H9 (cell line): ENCODE data around the gene RBM25. TPM values are rescaled to one million over a fixed set of nuclear protein-coding genes. Genes with fewer than 3 reads are reported as not detected.
"Not testable (repeated sequence)": the region's sequence is repeated elsewhere in the genome, so short reads cannot be mapped to it uniquely, and the experiment has no call there.

Source experiments
- DNase-seq: peaks from one replicate; pipeline ENCODE4 v3.0.0-alpha.2; 2017
- H2AFZ ChIP-seq: one replicate; pipeline ENCODE4 v1.6.1; 2013; ENCODE audit warnings: mild to moderate bottlenecking, low read length, control low read depth, moderate library complexity
- H2AK5ac ChIP-seq: 2 replicates; pipeline ENCODE4 v1.6.1; 2013; ENCODE audit warnings: low read length, control low read depth, mixed read lengths; ENCODE audit not compliant: insufficient read length
- H2BK120ac ChIP-seq: one replicate; pipeline ENCODE4 v1.6.1; 2013; ENCODE audit warnings: low read depth, mild to moderate bottlenecking, low read length, control low read depth, inconsistent platforms; ENCODE audit not compliant: poor library complexity, severe bottlenecking
- H2BK12ac ChIP-seq: 2 replicates; pipeline ENCODE4 v1.6.1; 2013; ENCODE audit warnings: low read length, control low read depth, mixed read lengths, low read depth; ENCODE audit not compliant: insufficient read length
- H2BK15ac ChIP-seq: 2 replicates; pipeline ENCODE4 v1.6.1; 2013; ENCODE audit warnings: low read depth, low read length, control low read depth
- H2BK20ac ChIP-seq: one replicate; pipeline ENCODE4 v1.6.1; 2013; ENCODE audit warnings: low read depth, mild to moderate bottlenecking, low read length, control low read depth, inconsistent platforms; ENCODE audit not compliant: poor library complexity, severe bottlenecking
- H2BK5ac ChIP-seq: 2 replicates; pipeline ENCODE4 v1.6.1; 2013; ENCODE audit warnings: low read length, control low read depth, mixed read lengths; ENCODE audit not compliant: insufficient read length
- H3K14ac ChIP-seq: 2 replicates; pipeline ENCODE4 v1.6.1; 2013; ENCODE audit warnings: low read length, control low read depth; ENCODE audit not compliant: insufficient read depth
- H3K18ac ChIP-seq: 2 replicates; pipeline ENCODE4 v1.6.1; 2013; ENCODE audit warnings: low read depth, mild to moderate bottlenecking, mixed read lengths, low read length, control low read depth; ENCODE audit not compliant: insufficient read length
- H3K23ac ChIP-seq: 2 replicates; pipeline ENCODE4 v1.6.1; 2013; ENCODE audit warnings: low read length, control low read depth, mixed read lengths, low read depth; ENCODE audit not compliant: insufficient read length
- H3K23me2 ChIP-seq: 2 replicates; pipeline ENCODE4 v1.6.1; 2013; ENCODE audit warnings: low read depth, mild to moderate bottlenecking, mixed read lengths, low read length, control low read depth; ENCODE audit not compliant: insufficient read length, poor library complexity, severe bottlenecking
- H3K27ac ChIP-seq: 2 replicates; pipeline ENCODE4 v1.5.1; 2013; ENCODE audit warnings: low read length, control low read depth, mixed read lengths, low read depth; ENCODE audit not compliant: insufficient read length
- H3K27me3 ChIP-seq: 2 replicates; pipeline ENCODE4 v1.6.1; 2013; ENCODE audit warnings: low read length, control low read depth, inconsistent platforms; ENCODE audit not compliant: insufficient read depth
- H3K4ac ChIP-seq: 2 replicates; pipeline ENCODE4 v1.6.1; 2013; ENCODE audit warnings: low read depth, mild to moderate bottlenecking, control low read depth, inconsistent platforms, low read length, moderate library complexity
- H3K4me1 ChIP-seq: 2 replicates; pipeline ENCODE4 v1.6.1; 2013; ENCODE audit warnings: low read length, control low read depth, inconsistent platforms; ENCODE audit not compliant: insufficient read depth
- H3K4me2 ChIP-seq: 2 replicates; pipeline ENCODE4 v1.6.1; 2013; ENCODE audit warnings: low read length, control low read depth, mixed read lengths; ENCODE audit not compliant: insufficient read length, insufficient read depth
- H3K56ac ChIP-seq: 2 replicates; pipeline ENCODE4 v1.6.1; 2013; ENCODE audit warnings: low read depth, mild to moderate bottlenecking, mixed read lengths, low read length, control low read depth; ENCODE audit not compliant: insufficient read length
- H3K79me1 ChIP-seq: 2 replicates; pipeline ENCODE4 v1.6.1; 2013; ENCODE audit warnings: low read depth, mild to moderate bottlenecking, moderate library complexity, low read length, control low read depth, inconsistent platforms; ENCODE audit not compliant: insufficient read depth, poor library complexity, severe bottlenecking
- H3K79me2 ChIP-seq: 2 replicates; pipeline ENCODE4 v1.6.1; 2013; ENCODE audit warnings: low read length, control low read depth, inconsistent platforms; ENCODE audit not compliant: insufficient read depth
- H3K9ac ChIP-seq: 2 replicates; pipeline ENCODE4 v1.6.1; 2013; ENCODE audit warnings: low read length, control low read depth, mixed read lengths; ENCODE audit not compliant: insufficient read length; ENCODE audit errors: extremely low read depth
- H3K9me3 ChIP-seq: one replicate; pipeline ENCODE4 v1.6.1; 2013; ENCODE audit warnings: low read depth, low read length, inconsistent platforms; ENCODE audit not compliant: control insufficient read depth
- H3T11ph ChIP-seq: one replicate; pipeline ENCODE4 v1.6.1; 2013; ENCODE audit warnings: mild to moderate bottlenecking, low read length, control low read depth, inconsistent platforms
- H4K20me1 ChIP-seq: one replicate; pipeline ENCODE4 v1.6.1; 2013; ENCODE audit not compliant: control insufficient read depth, insufficient read length, insufficient read depth
- H4K5ac ChIP-seq: 2 replicates; pipeline ENCODE4 v1.6.1; 2013; ENCODE audit warnings: low read depth, mild to moderate bottlenecking, mixed read lengths, low read length, control low read depth; ENCODE audit not compliant: insufficient read length
- H4K8ac ChIP-seq: replicated peaks from 2 replicates; pipeline ENCODE4 v1.6.1; 2013; ENCODE audit warnings: low read length, control low read depth, mixed read lengths, low read depth; ENCODE audit not compliant: insufficient read length
- H4K91ac ChIP-seq: 2 replicates; pipeline ENCODE4 v1.6.1; 2013; ENCODE audit warnings: low read depth, mild to moderate bottlenecking, moderate library complexity, mixed read lengths, low read length, control low read depth; ENCODE audit not compliant: insufficient read length
- H3K27ac Mint-ChIP-seq, 3 experiments: 2 replicates in 2 of 3; 3 replicates in 1 of 3; pipeline ENCODE4 v1.8.0; 2020 to 2021; ENCODE audit warnings: mixed read lengths in 3 of 3, mild to moderate bottlenecking in 1 of 3, moderate library complexity in 1 of 3
- H3K27me3 Mint-ChIP-seq: 2 replicates; pipeline ENCODE4 v1.8.0; 2021; ENCODE audit warnings: low read depth, mild to moderate bottlenecking, moderate library complexity, mixed read lengths
- H3K36me3 Mint-ChIP-seq, 3 experiments: 2 replicates in 2 of 3; 3 replicates in 1 of 3; pipeline ENCODE4 v1.8.0; 2020 to 2021; ENCODE audit warnings: low read depth in 3 of 3, mixed read lengths in 3 of 3; ENCODE audit not compliant: insufficient read depth in 1 of 3
- H3K4me1 Mint-ChIP-seq, 2 experiments: 2 replicates each; pipeline ENCODE4 v1.8.0; 2020; ENCODE audit warnings: mixed read lengths in 2 of 2
- H3K4me3 Mint-ChIP-seq, 2 experiments: 2 replicates in 1 of 2; 3 replicates in 1 of 2; pipeline ENCODE4 v1.8.0; 2020 to 2021; ENCODE audit warnings: mild to moderate bottlenecking in 2 of 2, mixed read lengths in 2 of 2, moderate library complexity in 1 of 2
- H3K9me3 Mint-ChIP-seq, 2 experiments: 2 replicates in 1 of 2; 3 replicates in 1 of 2; pipeline ENCODE4 v1.8.0; 2020; ENCODE audit warnings: mild to moderate bottlenecking in 2 of 2, mixed read lengths in 2 of 2, moderate library complexity in 1 of 2
- CTCF ChIP-seq: fragments of 200-600 bp; sonication (generic); conservative IDR thresholded peaks from 3 replicates; pipeline ENCODE4 v1.8.0; 2021; ENCODE audit warnings: antibody characterized with exemption, mild to moderate bottlenecking
- WGBS: extraction: QIAGEN DNeasy Blood & Tissue Kit; methylation state at CpG from one replicate; pipeline ENCODE4 v1.1.7; 2013; ENCODE audit warnings: missing lambda C conversion rate, low lambda C conversion rate, mixed read lengths; ENCODE audit not compliant: insufficient read length; ENCODE audit errors: extremely low coverage; 5-methylcytosine and 5-hydroxymethylcytosine counted together
- total RNA-seq: library from RNA; stranded (reverse); gene quantifications from 2 replicates; pipeline ENCODE4 v1.2.1, GENCODE V29; 2021

The RBM25 gene
- total RNA-seq, 1 experiment from 2014 or later = 138 TPM

GRCh38 chr14:73014105-73014504 is 44.2 kb upstream of the RBM25 start:
- H3K23me2 ChIP-seq = no peaks in the 10 kb centered on the region

GRCh38 chr14:73015552-73015951 is 42.8 kb upstream of the RBM25 start:
- not testable (repeated sequence) for H4K20me1 ChIP-seq
- WGBS = no CpG with 5 or more reads among the region's 14 CpGs

More at GRCh38 chr14:73014105-73014504, 44.2 kb upstream of the RBM25 start:
- no peak overlapping the region for H3K14ac ChIP-seq
- H4K91ac ChIP-seq = no peak overlapping the region
- no peaks in the 10 kb centered on the region for H3K79me2 ChIP-seq
- no peak overlapping the region for H3K4ac ChIP-seq
- no peak overlapping the region for H2BK5ac ChIP-seq
- no peak overlapping the region for H4K5ac ChIP-seq
- H2AK5ac ChIP-seq = no peak overlapping the region
- H4K20me1 ChIP-seq = no peaks in the 10 kb centered on the region
- H2AFZ ChIP-seq = no peak overlapping the region
- no peaks in the 10 kb centered on the region for H3K79me1 ChIP-seq
- Mint-ChIP-seq H3K4me1 (no peaks in the 10 kb centered on the region), H3K36me3 (peaks cover 0 to 7% (median 0%) of the 10 kb centered on the region in 3 experiments; a peak in 3 of 7 replicates), H3K27me3 (no peaks in the 10 kb centered on the region), H3K27ac (no peak overlapping the region), H3K4me3 (no peak overlapping the region), H3K9me3 (no peaks in the 10 kb centered on the region)
- no peak overlapping the region for H3K23ac ChIP-seq
- H2BK20ac ChIP-seq = no peak overlapping the region
- no peak overlapping the region for H3K9ac ChIP-seq
- H2BK12ac ChIP-seq = no peak overlapping the region
- no peak overlapping the region for H3K4me2 ChIP-seq
- H3K4me1 ChIP-seq = no peaks in the 10 kb centered on the region
- H3K27me3 ChIP-seq = no peaks in the 10 kb centered on the region
- no peak overlapping the region for H2BK15ac ChIP-seq
- H3K56ac ChIP-seq = no peak overlapping the region
- no peak overlapping the region for H3K27ac ChIP-seq
- no peak overlapping the region for H2BK120ac ChIP-seq
- no peak overlapping the region for H4K8ac ChIP-seq
- DNase-seq = no peak
- no peaks in the 10 kb centered on the region for H3K9me3 ChIP-seq
- WGBS = no CpG with 5 or more reads among the region's 2 CpGs
- no peak overlapping the region for H3K18ac ChIP-seq
- no peak for TF ChIP-seq CTCF
- H3T11ph ChIP-seq = no peak overlapping the region

More at GRCh38 chr14:73015552-73015951, 42.8 kb upstream of the RBM25 start:
- H3K4me1 Mint-ChIP-seq, DNase-seq, H2BK5ac ChIP-seq, H2BK120ac ChIP-seq, H3K9me3 Mint-ChIP-seq, H3T11ph ChIP-seq, H3K23me2 ChIP-seq, H3K27me3 ChIP-seq, H2AK5ac ChIP-seq, H3K79me2 ChIP-seq, H2AFZ ChIP-seq, H3K4me2 ChIP-seq, H3K4me3 Mint-ChIP-seq, H3K9ac ChIP-seq, H3K14ac ChIP-seq, H3K56ac ChIP-seq, H3K18ac ChIP-seq, H3K4ac ChIP-seq, H3K79me1 ChIP-seq, H4K91ac ChIP-seq, H2BK12ac ChIP-seq, H3K23ac ChIP-seq, H2BK15ac ChIP-seq, H3K4me1 ChIP-seq, H2BK20ac ChIP-seq, H3K27ac ChIP-seq, H4K5ac ChIP-seq, H4K8ac ChIP-seq, H3K27me3 Mint-ChIP-seq, H3K9me3 ChIP-seq: not testable (repeated sequence)
- Mint-ChIP-seq H3K27ac (0 out of 7 replicates have a peak overlapping the region, but pooled peaks of 1 of the 3 experiments have one; percentile 11), H3K36me3 (peaks cover 0 to 17% (median 5%) of the 10 kb centered on the region in 3 experiments; a peak in 5 of 7 replicates)
